Spleen (tissue), 11 donors: Measurements from ENCODE around the gene DIDO1. TPM values are rescaled to one million over a fixed set of nuclear protein-coding genes. Genes with fewer than 3 reads are reported as not detected.
A peak's percentile ranks its signal among the peaks of the same experiment; 100 is the strongest.

Experiments used
- DNase-seq: peaks from one replicate; pipeline ENCODE4 v3.0.0-alpha.2; 2020
- H3K27ac ChIP-seq, 8 donors: fragments of 200-600 bp; sonication (generic) in 7 of 8; 1 replicate in 4 of 8; 2 replicates in 4 of 8; pipeline versions ENCODE4 v1.5.0 to v1.8.0; 2016 to 2021; ENCODE audit warnings: inconsistent platforms in 4 of 8, mild to moderate bottlenecking in 4 of 8, moderate library complexity in 1 of 8
- H3K27me3 ChIP-seq, 7 donors: fragments of 200-600 bp; sonication (generic) in 6 of 7; replicated peaks in 1 of 7; 1 replicate in 4 of 7; 2 replicates in 3 of 7; pipeline versions ENCODE4 v1.5.0 to v1.8.0; 2016 to 2021; ENCODE audit warnings: inconsistent platforms in 3 of 7, mild to moderate bottlenecking in 1 of 7
- H3K36me3 ChIP-seq, 6 donors: fragments of 200-600 bp; sonication (generic) in 5 of 6; 1 replicate in 4 of 6; 2 replicates in 2 of 6; pipeline versions ENCODE4 v1.5.0 to v1.8.0; 2016 to 2021; ENCODE audit warnings: inconsistent platforms in 2 of 6
- H3K4me1 ChIP-seq, 6 donors: fragments of 200-600 bp; sonication (generic) in 5 of 6; 1 replicate in 3 of 6; 2 replicates in 3 of 6; pipeline versions ENCODE4 v1.5.0 to v1.8.0; 2016 to 2021; ENCODE audit warnings: inconsistent platforms in 3 of 6
- H3K4me3 ChIP-seq, 8 donors: fragments of 200-600 bp; sonication (generic) in 7 of 8; 1 replicate in 4 of 8; 2 replicates in 4 of 8; pipeline versions ENCODE4 v1.5.0 to v1.8.0; 2016 to 2021; ENCODE audit warnings: inconsistent platforms in 4 of 8, mild to moderate bottlenecking in 4 of 8, moderate library complexity in 2 of 8
- H3K9me3 ChIP-seq, 8 donors: fragments of 200-600 bp; sonication (generic) in 7 of 8; 1 replicate in 4 of 8; 2 replicates in 4 of 8; pipeline versions ENCODE4 v1.5.0 to v1.8.0; 2016 to 2021; ENCODE audit warnings: inconsistent platforms in 4 of 8
- POLR2A ChIP-seq, 3 donors: fragments of 450-650 bp; IDR thresholded peaks; one replicate each; pipeline ENCODE4 v1.5.1; 2017; ENCODE audit warnings: antibody characterized with exemption in 3 of 3, mild to moderate bottlenecking in 1 of 3
- POLR2AphosphoS5 ChIP-seq, 3 donors: sonication (generic); formaldehyde crosslinking; IDR thresholded peaks; one replicate each; pipeline ENCODE4 v1.5.1; 2017; ENCODE audit warnings: antibody characterized with exemption in 3 of 3
- WGBS, 5 donors: extraction: QIAGEN DNeasy Blood & Tissue Kit in 3 of 5; methylation state at CpG; one replicate each; pipeline versions ENCODE4 v1.1.5 to v1.1.7; 2013 to 2018; 5-methylcytosine and 5-hydroxymethylcytosine counted together
- intact Hi-C: fragments of 100-400 bp; cut with DNase I; formaldehyde crosslinking; loops from one replicate; pipeline ENCODE4 v1.15.0; 2023; ENCODE audit warnings: low total_unique reads
- polyA plus RNA-seq, 3 donors: library from polyadenylated mRNA; stranded (reverse); fragments of 200-250 nt; gene quantifications; one replicate each; pipeline ENCODE4 v1.2.1, GENCODE V29; 2013
- total RNA-seq, 7 donors: library from RNA; depleted of rRNA in 3 of 7; stranded (reverse); fragments of >200 nt in 3 of 7; fragmentation: NEBNext Ultra II Directional in 4 of 7; extraction: Animal tissue kit (Norgen Biotek cat#: 25700) in 4 of 7; gene quantifications; one replicate each; pipeline versions ENCODE4 v1.1.0 to v1.2.1, GENCODE V29; 2016 to 2021
- TF ChIP-seq, protein P1 (sequence below), 11 experiments: fragments of 200-600 bp in 7 of 11; fragments of 450-650 bp in 4 of 11; sonication (generic) in 4 of 11; IDR thresholded peaks in 8 of 11; conservative IDR thresholded peaks in 3 of 11; 1 replicate in 7 of 11; 2 replicates in 4 of 11; pipeline versions ENCODE4 v1.4.0 to v1.8.0; 2016 to 2021; ENCODE audit warnings: antibody characterized with exemption in 11 of 11, inconsistent platforms in 4 of 11, mild to moderate bottlenecking in 1 of 11
- donor health status: healthy with polysubstance abuse.
- donor health status: DM: no; HTN: no; CAD: no; lungs with moderate emphysema.
- donor health status: DM: no; HTN: no; CAD: no.
- donor health status: Bipolar disorder and iron deficiency.
- donor health status: healthy.
- donor health status: DM: no; HTN: no; CAD: no.
- donor health status: DM: yes; HTN: yes; CAD: no.

The DIDO1 gene
- total and polyA plus RNA-seq, 10 donors: 17.4 to 79.6 (median 66.9) TPM

- WGBS, 5 donors: 87 to 94% (median 90%) methylated on average over 30 to 31 of the region's 31 CpGs
- no peaks in the 10 kb centered on the region for H3K9me3 ChIP-seq
- TF ChIP-seq POLR2AphosphoS5 (IDR thresholded peaks at IDR 0.05) (no peak), POLR2A (IDR thresholded peaks at IDR 0.05) (no peak)
- TF ChIP-seq, protein P1, sequence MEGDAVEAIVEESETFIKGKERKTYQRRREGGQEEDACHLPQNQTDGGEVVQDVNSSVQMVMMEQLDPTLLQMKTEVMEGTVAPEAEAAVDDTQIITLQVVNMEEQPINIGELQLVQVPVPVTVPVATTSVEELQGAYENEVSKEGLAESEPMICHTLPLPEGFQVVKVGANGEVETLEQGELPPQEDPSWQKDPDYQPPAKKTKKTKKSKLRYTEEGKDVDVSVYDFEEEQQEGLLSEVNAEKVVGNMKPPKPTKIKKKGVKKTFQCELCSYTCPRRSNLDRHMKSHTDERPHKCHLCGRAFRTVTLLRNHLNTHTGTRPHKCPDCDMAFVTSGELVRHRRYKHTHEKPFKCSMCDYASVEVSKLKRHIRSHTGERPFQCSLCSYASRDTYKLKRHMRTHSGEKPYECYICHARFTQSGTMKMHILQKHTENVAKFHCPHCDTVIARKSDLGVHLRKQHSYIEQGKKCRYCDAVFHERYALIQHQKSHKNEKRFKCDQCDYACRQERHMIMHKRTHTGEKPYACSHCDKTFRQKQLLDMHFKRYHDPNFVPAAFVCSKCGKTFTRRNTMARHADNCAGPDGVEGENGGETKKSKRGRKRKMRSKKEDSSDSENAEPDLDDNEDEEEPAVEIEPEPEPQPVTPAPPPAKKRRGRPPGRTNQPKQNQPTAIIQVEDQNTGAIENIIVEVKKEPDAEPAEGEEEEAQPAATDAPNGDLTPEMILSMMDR (IDR thresholded peaks at IDR 0.05 in 8 of 11, conservative IDR thresholded peaks at IDR 0.05 in 3 of 11): no peak
- H3K4me1 ChIP-seq: peaks cover 0 to 28% (median 4%) of the 10 kb centered on the region in 6 donors
- H3K27ac ChIP-seq: no peak overlapping the region
- no peaks in the 10 kb centered on the region for H3K27me3 ChIP-seq
- peaks cover 15 to 100% (median 100%) of the 10 kb centered on the region in 6 donors for H3K36me3 ChIP-seq
- no peak for DNase-seq
- intact Hi-C loops: no loop called here
- no peak overlapping the region for H3K4me3 ChIP-seq
Observed at GRCh38 chr20:62906647-62907375, 19.5 kb downstream of the DIDO1 start.

DNA sequence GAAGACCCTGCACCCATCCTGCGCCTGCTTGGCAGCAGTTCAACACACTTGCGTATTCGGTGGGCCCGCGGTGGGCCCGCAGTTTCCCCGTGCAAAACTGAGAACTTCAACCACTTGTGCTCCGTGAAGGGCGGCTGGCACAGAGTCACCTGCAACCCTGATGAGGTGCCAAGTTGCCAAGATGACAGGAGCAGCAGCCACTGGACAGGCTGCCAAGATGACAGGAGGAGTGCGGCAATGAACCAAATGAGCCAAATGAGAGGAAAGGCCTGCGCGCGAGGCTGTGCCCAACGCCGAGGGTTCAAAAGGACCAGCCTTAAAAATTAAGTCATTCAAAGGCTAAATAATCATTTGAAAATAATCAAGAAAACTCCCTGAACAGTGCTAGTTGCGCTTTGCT is 20.1 kb downstream of the DIDO1 start:
- 94 to 96% (median 95%) methylated on average over 16 of the region's 16 CpGs for WGBS, 5 donors
- no peak for TF ChIP-seq POLR2A (IDR thresholded peaks at IDR 0.05)
- TF ChIP-seq POLR2AphosphoS5 (IDR thresholded peaks at IDR 0.05): peak in 1 of 3 donors; percentile 25
- TF ChIP-seq, protein P1 (IDR thresholded peaks at IDR 0.05 in 8 of 11, conservative IDR thresholded peaks at IDR 0.05 in 3 of 11): no peak
- no peak overlapping the region for H3K27ac ChIP-seq
- H3K36me3 ChIP-seq: peaks cover 14 to 100% (median 100%) of the 10 kb centered on the region in 6 donors
- peaks cover 0 to 22% (median 2%) of the 10 kb centered on the region in 6 donors for H3K4me1 ChIP-seq
- H3K27me3 ChIP-seq: no peaks in the 10 kb centered on the region
- no peaks in the 10 kb centered on the region for H3K9me3 ChIP-seq
- no peak overlapping the region for H3K4me3 ChIP-seq
- no peak for DNase-seq
- intact Hi-C loops: no loop called here

DNA sequence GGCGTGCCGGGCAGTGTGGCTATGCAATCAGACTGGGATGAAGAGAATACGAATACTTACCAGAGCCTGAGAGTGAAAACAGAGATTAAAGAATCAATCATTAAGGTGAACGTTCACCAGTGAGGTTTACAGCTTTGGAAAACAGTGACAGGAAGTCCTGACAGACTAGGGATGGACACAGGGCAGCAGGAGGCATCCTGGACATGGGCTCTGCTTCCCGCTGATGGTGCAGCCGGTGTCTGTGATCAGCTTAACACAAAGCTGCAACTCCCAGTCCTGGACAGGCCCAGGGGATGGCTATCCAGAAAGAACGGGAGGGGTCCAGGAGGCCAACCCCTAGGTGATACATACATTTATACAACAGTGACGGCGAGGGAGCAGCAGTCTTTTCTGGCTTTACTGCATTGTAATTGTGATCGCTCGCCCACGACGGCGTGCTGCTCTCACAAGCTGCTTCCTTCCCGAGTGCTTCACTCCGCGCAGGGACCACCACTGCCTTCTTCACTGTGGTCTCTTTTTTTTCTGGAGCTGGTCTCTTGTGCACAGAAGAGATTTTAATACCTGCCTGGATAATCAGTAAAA is 20.7 kb downstream of the DIDO1 start:
- Histone ChIP-seq H3K27me3 (no peaks in the 10 kb centered on the region), H3K9me3 (no peaks in the 10 kb centered on the region), H3K27ac (no peak overlapping the region), H3K36me3 (peaks cover 11 to 100% (median 95%) of the 10 kb centered on the region in 6 donors), H3K4me3 (no peak overlapping the region), H3K4me1 (peaks cover 0 to 21% (median 5%) of the 10 kb centered on the region in 6 donors)
- TF ChIP-seq, protein P1 (IDR thresholded peaks at IDR 0.05 in 8 of 11, conservative IDR thresholded peaks at IDR 0.05 in 3 of 11): no peak
- no peak for TF ChIP-seq POLR2AphosphoS5 (IDR thresholded peaks at IDR 0.05)
- TF ChIP-seq POLR2A (IDR thresholded peaks at IDR 0.05): no peak
- WGBS, 5 donors: 91 to 95% (median 94%) methylated on average over 17 of the region's 17 CpGs
- intact Hi-C loops: no loop called here
- DNase-seq: no peak

DNA sequence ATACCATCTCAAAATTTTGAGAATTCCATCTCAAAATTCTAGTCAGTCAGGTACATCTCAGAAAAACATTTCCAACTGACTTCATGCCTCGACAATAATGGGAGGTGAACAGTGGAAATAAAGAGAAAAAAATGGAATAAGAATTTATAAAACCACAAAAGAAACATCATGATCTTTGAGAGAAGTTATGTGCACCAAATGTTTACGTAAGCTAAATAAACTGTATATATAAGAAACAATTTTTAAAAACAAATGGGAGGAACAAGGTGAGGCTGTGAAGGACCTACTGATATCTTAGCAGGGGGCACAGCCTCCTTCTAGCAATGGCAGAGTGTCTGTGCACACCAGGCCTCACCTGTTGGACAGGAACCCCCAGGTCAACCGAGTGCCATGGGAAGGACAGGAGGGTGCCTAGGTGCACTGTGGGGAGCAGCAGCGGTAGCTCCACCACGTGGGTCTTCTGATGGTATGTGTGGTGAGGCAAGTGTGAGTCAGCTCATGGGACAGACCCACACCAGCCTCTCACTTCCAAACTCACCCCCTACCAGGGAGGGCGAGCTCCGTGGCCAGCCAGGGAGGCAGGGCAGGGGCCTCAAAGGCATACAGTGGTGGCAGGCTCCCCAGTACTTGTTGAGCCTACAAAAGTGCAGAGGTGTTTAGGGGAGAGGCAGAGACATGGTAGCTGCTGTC is 23.2 kb downstream of the DIDO1 start:
- 76 to 89% (median 84%) methylated on average over 7 of the region's 7 CpGs for WGBS, 5 donors
- H3K27ac ChIP-seq: peak overlapping the region in 1 of 8 donors; percentile 22
- intact Hi-C loops: no loop called here
- H3K4me1 ChIP-seq: peaks cover 18 to 39% (median 26%) of the 10 kb centered on the region in 6 donors
- TF ChIP-seq POLR2AphosphoS5 (IDR thresholded peaks at IDR 0.05): peak in 1 of 3 donors; percentile 60
- TF ChIP-seq, protein P1 (IDR thresholded peaks at IDR 0.05 in 8 of 11, conservative IDR thresholded peaks at IDR 0.05 in 3 of 11): no peak
- no peak for TF ChIP-seq POLR2A (IDR thresholded peaks at IDR 0.05)
- no peak for DNase-seq
- H3K27me3 ChIP-seq: no peaks in the 10 kb centered on the region
- H3K36me3 ChIP-seq: peaks cover 9 to 74% (median 70%) of the 10 kb centered on the region in 6 donors
- H3K9me3 ChIP-seq: no peaks in the 10 kb centered on the region
- H3K4me3 ChIP-seq: no peak overlapping the region
